GM12891 (cell line): ENCODE data around the gene CELA2B.

Experiments
- PAX5 ChIP-seq: IDR thresholded peaks from 2 replicates; pipeline ENCODE4 v1.6.1; 2011; ENCODE audit warnings: low read length, moderate library complexity, mild to moderate bottlenecking; ENCODE audit not compliant: insufficient read depth, severe bottlenecking
- POLR2A ChIP-seq: IDR thresholded peaks from 2 replicates; pipeline ENCODE4 v1.6.1; 2011; ENCODE audit warnings: low read depth, low read length, control low read depth
- POLR2AphosphoS5 ChIP-seq: IDR thresholded peaks from 2 replicates; pipeline ENCODE4 v1.6.1; 2011; ENCODE audit warnings: low read depth, low read length, control low read depth
- SPI1 ChIP-seq: IDR thresholded peaks from 2 replicates; pipeline ENCODE4 v1.6.1; 2011; ENCODE audit warnings: low read depth, low read length, control low read depth
- TAF1 ChIP-seq: IDR thresholded peaks from 2 replicates; pipeline ENCODE4 v1.6.1; 2011; ENCODE audit warnings: low read depth, low read length, control low read depth

GRCh38 chr1:15452866-15453571 is 22.9 kb upstream of the CELA2B start:
- no peak for TF ChIP-seq POLR2A
- TF ChIP-seq SPI1: no peak
- TF ChIP-seq POLR2AphosphoS5: no peak
- TF ChIP-seq PAX5: no peak
- no peak for TF ChIP-seq TAF1
